Loucy (cell line): Measurements from ENCODE around the gene GCSH.

Source experiments
- H2AFZ ChIP-seq: fragments of 200-600 bp; sonication (generic); 2 replicates; pipeline ENCODE4 v1.6.0; 2016; ENCODE audit warnings: antibody characterized with exemption, mild to moderate bottlenecking, low read length, moderate library complexity
- H3F3A ChIP-seq: fragments of 200-600 bp; 2 replicates; pipeline ENCODE4 v1.6.0; 2016; ENCODE audit warnings: antibody characterized with exemption, low read depth, mild to moderate bottlenecking
- H3K27me3 ChIP-seq: fragments of 200-600 bp; sonication (generic); 2 replicates; pipeline ENCODE4 v1.6.1; 2014; ENCODE audit warnings: low read length, mild to moderate bottlenecking; ENCODE audit not compliant: insufficient read depth, poor library complexity, severe bottlenecking
- H3K36me3 ChIP-seq: fragments of 200-600 bp; sonication (generic); 2 replicates; pipeline ENCODE4 v1.6.1; 2016; ENCODE audit warnings: low read length; ENCODE audit not compliant: insufficient read depth
- H3K4me1 ChIP-seq: fragments of 200-600 bp; sonication (generic); 2 replicates; pipeline ENCODE4 v1.5.1; 2014; ENCODE audit warnings: low read length, mild to moderate bottlenecking; ENCODE audit not compliant: insufficient read depth, poor library complexity, severe bottlenecking
- H3K4me2 ChIP-seq: fragments of 200-600 bp; sonication (generic); 2 replicates; pipeline ENCODE4 v1.6.0; 2014; ENCODE audit warnings: antibody characterized with exemption, low read length, low read depth, mild to moderate bottlenecking; ENCODE audit not compliant: poor library complexity, severe bottlenecking
- H3K4me3 ChIP-seq: fragments of 200-600 bp; sonication (generic); 2 replicates; pipeline ENCODE4 v1.5.1; 2014; ENCODE audit warnings: low read length, mild to moderate bottlenecking, mixed read lengths; ENCODE audit not compliant: poor library complexity, severe bottlenecking
- H3K79me2 ChIP-seq: fragments of 200-600 bp; sonication (generic); 2 replicates; pipeline ENCODE4 v1.6.1; 2014; ENCODE audit warnings: low read length; ENCODE audit not compliant: insufficient read depth
- H3K9ac ChIP-seq: fragments of 200-600 bp; sonication (generic); 2 replicates; pipeline ENCODE4 v1.6.0; 2014; ENCODE audit warnings: mild to moderate bottlenecking, low read depth, low read length, moderate library complexity; ENCODE audit not compliant: poor library complexity, severe bottlenecking
- H3K9me2 ChIP-seq: fragments of 200-600 bp; sonication (generic); replicated peaks from 2 replicates; pipeline ENCODE4 v1.6.1; 2016; ENCODE audit warnings: low read depth, low read length, mixed read lengths
- H3K9me3 ChIP-seq: fragments of 200-600 bp; sonication (generic); 2 replicates; pipeline ENCODE4 v1.6.1; 2014; ENCODE audit warnings: mild to moderate bottlenecking, antibody characterized with exemption, low read length, low read depth; ENCODE audit not compliant: insufficient read depth
- H4K20me1 ChIP-seq: fragments of 200-600 bp; sonication (generic); 2 replicates; pipeline ENCODE4 v1.6.0; 2014; ENCODE audit warnings: antibody characterized with exemption, low read length, mild to moderate bottlenecking; ENCODE audit not compliant: insufficient read depth, poor library complexity, severe bottlenecking
- EZH2phosphoT487 ChIP-seq: fragments of 200-600 bp; IDR thresholded peaks from 2 replicates; pipeline ENCODE4 v1.6.1; 2018; ENCODE audit warnings: antibody characterized with exemption, mild to moderate bottlenecking, moderate library complexity, borderline replicate concordance
- TF ChIP-seq, protein P1 (sequence below): fragments of 200-600 bp; sonication (generic); conservative IDR thresholded peaks from 2 replicates; pipeline ENCODE4 v1.5.1; 2014; ENCODE audit warnings: mild to moderate bottlenecking, antibody characterized with exemption, low read length

GCSH gene

DNA sequence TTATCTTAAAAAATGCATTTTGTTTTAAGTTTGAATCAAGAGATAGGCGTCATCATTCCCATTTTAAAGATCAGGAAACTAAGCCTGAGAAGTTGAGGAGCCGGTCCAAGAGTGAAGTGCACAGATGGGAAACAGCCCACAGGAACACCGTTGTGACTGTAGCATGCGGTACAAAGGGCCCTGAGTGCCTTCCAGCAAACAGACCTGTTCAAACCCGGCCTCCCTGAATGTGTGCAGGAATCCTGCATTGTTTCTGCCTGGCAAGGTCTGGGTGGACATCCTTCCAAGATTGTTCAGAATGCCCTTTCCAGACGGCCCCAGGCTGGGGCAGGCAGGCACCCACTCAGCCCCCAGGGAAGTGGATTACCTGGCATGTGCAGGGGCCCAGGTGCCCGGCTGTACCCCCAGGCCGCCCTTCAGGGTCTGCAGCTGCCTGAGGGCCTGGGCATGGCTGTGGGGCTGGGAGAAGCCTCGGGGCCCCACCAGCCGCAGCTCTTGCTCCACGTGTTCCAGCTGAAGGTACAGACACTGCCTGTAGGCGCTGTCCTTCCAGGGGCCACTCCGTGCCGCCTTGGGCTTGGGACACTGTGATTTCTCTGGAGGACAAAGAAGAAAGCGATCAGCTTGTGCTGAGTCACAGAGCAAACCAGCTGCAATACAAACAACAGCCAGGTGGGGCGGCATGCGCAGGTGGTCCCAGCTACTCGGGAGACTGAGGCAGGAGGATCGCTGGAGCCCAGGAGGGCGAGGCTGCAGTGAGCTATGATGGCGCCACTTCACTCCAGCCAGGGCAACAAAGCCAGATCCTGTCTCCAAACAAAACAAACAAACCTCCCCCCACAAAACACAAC is 45.0 kb upstream of the GCSH start:
- Histone ChIP-seq H4K20me1 (no peaks in the 10 kb centered on the region), H3K4me2 (no peak overlapping the region), H3K4me3 (no peak overlapping the region), H3K9ac (no peak overlapping the region), H3K9me3 (no peaks in the 10 kb centered on the region), H2AFZ (no peak overlapping the region), H3K79me2 (no peaks in the 10 kb centered on the region), H3F3A (no peaks in the 10 kb centered on the region), H3K9me2 (no peaks in the 10 kb centered on the region), H3K27me3 (no peaks in the 10 kb centered on the region), H3K36me3 (no peaks in the 10 kb centered on the region), H3K4me1 (no peaks in the 10 kb centered on the region)
- no peak for TF ChIP-seq EZH2phosphoT487
- TF ChIP-seq, protein P1, sequence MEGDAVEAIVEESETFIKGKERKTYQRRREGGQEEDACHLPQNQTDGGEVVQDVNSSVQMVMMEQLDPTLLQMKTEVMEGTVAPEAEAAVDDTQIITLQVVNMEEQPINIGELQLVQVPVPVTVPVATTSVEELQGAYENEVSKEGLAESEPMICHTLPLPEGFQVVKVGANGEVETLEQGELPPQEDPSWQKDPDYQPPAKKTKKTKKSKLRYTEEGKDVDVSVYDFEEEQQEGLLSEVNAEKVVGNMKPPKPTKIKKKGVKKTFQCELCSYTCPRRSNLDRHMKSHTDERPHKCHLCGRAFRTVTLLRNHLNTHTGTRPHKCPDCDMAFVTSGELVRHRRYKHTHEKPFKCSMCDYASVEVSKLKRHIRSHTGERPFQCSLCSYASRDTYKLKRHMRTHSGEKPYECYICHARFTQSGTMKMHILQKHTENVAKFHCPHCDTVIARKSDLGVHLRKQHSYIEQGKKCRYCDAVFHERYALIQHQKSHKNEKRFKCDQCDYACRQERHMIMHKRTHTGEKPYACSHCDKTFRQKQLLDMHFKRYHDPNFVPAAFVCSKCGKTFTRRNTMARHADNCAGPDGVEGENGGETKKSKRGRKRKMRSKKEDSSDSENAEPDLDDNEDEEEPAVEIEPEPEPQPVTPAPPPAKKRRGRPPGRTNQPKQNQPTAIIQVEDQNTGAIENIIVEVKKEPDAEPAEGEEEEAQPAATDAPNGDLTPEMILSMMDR: peak; percentile 46

DNA sequence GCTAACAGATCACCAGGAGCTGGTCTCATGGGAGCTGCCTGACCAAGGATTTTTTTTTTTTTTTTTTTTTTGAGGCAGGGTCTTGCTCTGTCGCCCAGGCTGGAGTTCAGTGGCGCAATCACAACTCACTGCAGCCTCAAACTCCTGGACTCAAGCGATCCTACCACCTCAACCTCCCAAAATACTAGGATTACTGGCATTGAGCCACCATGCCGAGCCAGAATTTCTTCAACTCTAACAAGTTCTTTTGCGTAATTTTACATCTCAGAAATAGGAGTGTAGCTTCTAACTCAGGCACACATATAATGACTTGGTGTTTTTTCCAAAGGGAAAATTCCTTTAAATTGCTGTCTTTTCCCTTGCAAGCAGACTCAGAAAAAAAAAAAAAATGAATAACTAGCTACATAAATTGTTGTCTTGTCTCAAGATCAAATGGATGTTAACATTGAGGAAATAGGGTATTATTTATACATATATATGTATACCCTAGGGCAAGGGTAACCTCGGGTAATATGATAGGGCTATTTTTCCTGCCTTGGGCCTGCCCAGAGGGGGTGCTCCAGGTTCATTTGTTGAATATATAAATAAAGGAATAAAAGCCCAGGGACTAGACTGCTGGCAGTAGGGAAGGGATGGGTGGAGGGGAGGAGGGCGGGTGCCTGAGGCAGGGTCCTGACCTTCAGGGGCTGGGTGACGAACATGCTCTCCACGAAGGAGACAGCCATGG is 42.8 kb upstream of the GCSH start:
- no peaks in the 10 kb centered on the region for H3K4me1 ChIP-seq
- no peaks in the 10 kb centered on the region for H3K9me3 ChIP-seq
- H4K20me1 ChIP-seq: no peaks in the 10 kb centered on the region
- H3K4me2 ChIP-seq: no peak overlapping the region
- no peaks in the 10 kb centered on the region for H3K27me3 ChIP-seq
- no peaks in the 10 kb centered on the region for H3K79me2 ChIP-seq
- H3K36me3 ChIP-seq: no peaks in the 10 kb centered on the region
- H3K9me2 ChIP-seq: no peaks in the 10 kb centered on the region
- no peak overlapping the region for H3K9ac ChIP-seq
- no peak overlapping the region for H2AFZ ChIP-seq
- H3F3A ChIP-seq: no peaks in the 10 kb centered on the region
- no peak overlapping the region for H3K4me3 ChIP-seq
- TF ChIP-seq EZH2phosphoT487: no peak
- TF ChIP-seq, protein P1: no peak

DNA sequence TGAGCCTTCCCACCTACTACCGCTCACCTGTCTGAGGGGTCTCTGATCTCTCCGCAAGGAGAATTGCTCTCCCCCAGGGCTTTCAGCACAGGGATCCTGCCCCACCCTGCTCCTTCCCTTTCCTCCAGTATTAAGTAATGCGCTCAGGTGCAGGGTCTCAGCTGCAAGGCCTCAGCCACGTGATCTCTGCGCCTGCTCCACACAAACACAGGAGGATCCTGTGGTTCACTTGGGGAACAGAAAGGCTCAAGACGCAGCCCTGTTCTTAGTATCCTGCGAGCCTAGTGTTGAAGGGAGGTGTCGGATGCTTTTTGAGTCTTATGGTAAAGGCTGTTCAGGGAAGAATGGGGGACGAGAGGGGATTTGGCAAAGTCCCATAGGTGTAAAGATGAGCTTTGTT is 41.6 kb upstream of the GCSH start:
- Histone ChIP-seq H3K4me3 (no peak overlapping the region), H3K36me3 (no peaks in the 10 kb centered on the region), H3F3A (no peaks in the 10 kb centered on the region), H3K9me2 (no peaks in the 10 kb centered on the region), H3K4me2 (no peak overlapping the region), H4K20me1 (no peaks in the 10 kb centered on the region), H3K9me3 (no peaks in the 10 kb centered on the region), H2AFZ (no peak overlapping the region), H3K4me1 (no peaks in the 10 kb centered on the region), H3K27me3 (no peaks in the 10 kb centered on the region), H3K9ac (no peak overlapping the region), H3K79me2 (no peaks in the 10 kb centered on the region)
- TF ChIP-seq, protein P1: no peak
- no peak for TF ChIP-seq EZH2phosphoT487
